Dendritic cell treated with granulocyte-macrophage colony-stimulating factor and Interleukin-4, amounts not matched to agents 40 ng/mL and 50 ng/mL, for 4 days (primary cell): ENCODE data around the gene MARK1.
"Not testable (repeated sequence)": the region's sequence is repeated elsewhere in the genome, so short reads cannot be mapped to it uniquely, and the experiment has no call there.

Experiments used
- H3K27ac Mint-ChIP-seq: one replicate; pipeline ENCODE4 v1.8.0; 2022; ENCODE audit warnings: mild to moderate bottlenecking, mixed read lengths
- H3K27me3 Mint-ChIP-seq: one replicate; pipeline ENCODE4 v1.8.0; 2022; ENCODE audit warnings: mild to moderate bottlenecking, mixed read lengths
- H3K36me3 Mint-ChIP-seq: one replicate; pipeline ENCODE4 v1.8.0; 2022; ENCODE audit warnings: low read depth, mixed read lengths
- H3K4me1 Mint-ChIP-seq: one replicate; pipeline ENCODE4 v1.8.0; 2022; ENCODE audit warnings: low read depth, mixed read lengths
- H3K4me3 Mint-ChIP-seq: one replicate; pipeline ENCODE4 v1.8.0; 2022; ENCODE audit warnings: mild to moderate bottlenecking, moderate library complexity, mixed read lengths
- H3K9me3 Mint-ChIP-seq: one replicate; pipeline ENCODE4 v1.8.0; 2022; ENCODE audit warnings: mixed read lengths
- intact Hi-C: fragments of 100-400 bp; cut with micrococcal nuclease; formaldehyde crosslinking; loops from one replicate; pipeline ENCODE4 v1.15.0; 2022

The MARK1 gene

GRCh38 chr1:220605651-220606050 lies 77.7 kb downstream of the MARK1 start:
- H3K4me1 Mint-ChIP-seq, intact Hi-C loops, H3K27ac Mint-ChIP-seq, H3K36me3 Mint-ChIP-seq, H3K27me3 Mint-ChIP-seq, H3K4me3 Mint-ChIP-seq, H3K9me3 Mint-ChIP-seq: not testable (repeated sequence)

GRCh38 chr1:220611100-220611499 lies 83.2 kb downstream of the MARK1 start:
- H3K4me1 Mint-ChIP-seq, H3K36me3 Mint-ChIP-seq, H3K27me3 Mint-ChIP-seq, H3K4me3 Mint-ChIP-seq, H3K9me3 Mint-ChIP-seq, H3K27ac Mint-ChIP-seq, intact Hi-C loops: not testable (repeated sequence)

- Mint-ChIP-seq H3K36me3 (no peaks in the 10 kb centered on the region), H3K4me1 (no peaks in the 10 kb centered on the region), H3K4me3 (no peak overlapping the region), H3K27ac (no peak overlapping the region), H3K27me3 (no peaks in the 10 kb centered on the region), H3K9me3 (no peaks in the 10 kb centered on the region)
- intact Hi-C loops, result no loop called here
Measured at GRCh38 chr1:220616836-220617235, 88.9 kb downstream of the MARK1 start.

- Mint-ChIP-seq H3K36me3 (no peaks in the 10 kb centered on the region), H3K27me3 (peaks cover 1% of the 10 kb centered on the region), H3K4me1 (no peaks in the 10 kb centered on the region), H3K9me3 (no peaks in the 10 kb centered on the region), H3K27ac (no peak overlapping the region), H3K4me3 (no peak overlapping the region)
- intact Hi-C loops, result no loop called here
Measured at GRCh38 chr1:220628431-220628830, 100.5 kb downstream of the MARK1 start.

- intact Hi-C loops, result no loop called here
- Mint-ChIP-seq H3K27ac (no peak overlapping the region), H3K4me1 (no peaks in the 10 kb centered on the region), H3K27me3 (peaks cover 1% of the 10 kb centered on the region), H3K9me3 (no peaks in the 10 kb centered on the region), H3K4me3 (no peak overlapping the region), H3K36me3 (no peaks in the 10 kb centered on the region)
Measured at GRCh38 chr1:220631238-220631815, 103.4 kb downstream of the MARK1 start.

DNA sequence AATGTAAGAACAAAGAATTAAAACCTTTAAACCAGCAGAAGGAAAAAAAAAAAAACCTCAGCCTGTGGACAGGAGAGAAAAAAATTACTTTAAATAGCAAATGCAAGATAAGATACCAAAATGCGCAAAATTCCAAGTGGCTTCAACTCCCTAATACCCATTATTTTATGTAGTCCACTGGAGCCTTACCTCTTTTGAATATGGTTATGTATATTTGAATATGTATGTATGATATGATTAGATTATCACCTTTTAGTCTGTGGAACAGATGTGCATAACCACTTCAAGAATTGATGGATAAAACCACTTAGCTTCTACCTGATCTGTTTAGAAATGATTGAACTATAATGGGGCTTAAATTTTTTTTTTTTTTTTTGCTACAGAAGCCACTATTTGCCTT lies 109.8 kb downstream of the MARK1 start:
- no peaks in the 10 kb centered on the region for H3K36me3 Mint-ChIP-seq
- H3K4me3 Mint-ChIP-seq, result no peak overlapping the region
- H3K27ac Mint-ChIP-seq, result no peak overlapping the region
- H3K4me1 Mint-ChIP-seq, result no peaks in the 10 kb centered on the region
- H3K9me3 Mint-ChIP-seq, result no peaks in the 10 kb centered on the region
- intact Hi-C loops, result no loop called here
- peaks cover 5% of the 10 kb centered on the region for H3K27me3 Mint-ChIP-seq

- no peak overlapping the region for H3K27ac Mint-ChIP-seq
- intact Hi-C loops, result no loop called here
- no peaks in the 10 kb centered on the region for H3K4me1 Mint-ChIP-seq
- H3K4me3 Mint-ChIP-seq, result no peak overlapping the region
- no peaks in the 10 kb centered on the region for H3K36me3 Mint-ChIP-seq
- H3K27me3 Mint-ChIP-seq, result no peaks in the 10 kb centered on the region
- H3K9me3 Mint-ChIP-seq, result peaks cover 8% of the 10 kb centered on the region
Measured at GRCh38 chr1:220642285-220642684, 114.3 kb downstream of the MARK1 start.

DNA sequence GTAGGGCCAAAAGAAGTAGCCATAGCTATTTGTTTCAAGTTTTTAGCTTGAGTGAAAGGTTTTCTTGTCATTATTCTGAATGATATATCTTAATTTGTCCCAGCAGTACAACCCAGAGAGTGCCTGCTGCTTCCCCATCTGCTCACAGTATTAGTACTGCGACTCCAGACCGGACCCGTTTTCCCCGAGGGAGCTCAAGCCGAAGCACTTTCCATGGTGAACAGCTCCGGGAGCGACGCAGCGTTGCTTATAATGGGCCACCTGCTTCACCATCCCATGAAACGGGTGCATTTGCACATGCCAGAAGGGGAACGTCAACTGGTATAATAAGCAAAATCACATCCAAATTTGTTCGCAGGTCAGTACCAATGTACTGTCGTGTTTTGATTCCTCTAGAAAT lies 125.1 kb downstream of the MARK1 start:
- no peak overlapping the region for H3K27ac Mint-ChIP-seq
- no peaks in the 10 kb centered on the region for H3K9me3 Mint-ChIP-seq
- peaks cover 8% of the 10 kb centered on the region for H3K4me1 Mint-ChIP-seq
- no peaks in the 10 kb centered on the region for H3K36me3 Mint-ChIP-seq
- intact Hi-C loops, result no loop called here
- H3K27me3 Mint-ChIP-seq, result peaks cover 9% of the 10 kb centered on the region
- H3K4me3 Mint-ChIP-seq, result no peak overlapping the region

DNA sequence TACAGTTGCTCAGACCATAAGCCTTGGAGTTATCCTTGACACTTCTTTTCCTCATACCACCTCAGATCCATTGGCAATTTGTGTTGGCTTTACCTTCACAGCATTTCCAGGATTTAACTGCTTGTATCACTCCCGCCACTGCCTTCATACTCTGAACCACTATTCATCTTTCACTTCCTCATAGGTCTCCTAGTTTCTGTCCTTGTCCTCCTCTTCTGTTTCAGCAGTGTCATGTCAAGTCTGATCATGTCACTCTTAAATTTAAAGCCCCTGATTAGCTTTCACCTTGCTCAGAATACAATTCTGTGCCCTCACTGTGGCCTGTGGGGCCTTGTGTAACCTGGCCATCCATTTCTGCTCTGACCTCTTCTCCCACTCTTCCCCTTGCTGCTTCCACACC lies 127.6 kb downstream of the MARK1 start:
- intact Hi-C loops, result no loop called here
- no peaks in the 10 kb centered on the region for H3K36me3 Mint-ChIP-seq

GRCh38 chr1:220655961-220656740 lies 128.2 kb downstream of the MARK1 start:
- Mint-ChIP-seq H3K4me3 (no peak overlapping the region), H3K36me3 (no peaks in the 10 kb centered on the region), H3K9me3 (no peaks in the 10 kb centered on the region), H3K27ac (no peak overlapping the region), H3K27me3 (peaks cover 8% of the 10 kb centered on the region), H3K4me1 (peaks cover 8% of the 10 kb centered on the region)
- intact Hi-C loops, result no loop called here

More for the DNA sequence above, 127.6 kb downstream of the MARK1 start:
- no peak overlapping the region for H3K4me3 Mint-ChIP-seq
- no peak overlapping the region for H3K27ac Mint-ChIP-seq
- H3K4me1 Mint-ChIP-seq, result peaks cover 8% of the 10 kb centered on the region
- no peaks in the 10 kb centered on the region for H3K9me3 Mint-ChIP-seq
- peaks cover 6% of the 10 kb centered on the region for H3K27me3 Mint-ChIP-seq

DNA sequence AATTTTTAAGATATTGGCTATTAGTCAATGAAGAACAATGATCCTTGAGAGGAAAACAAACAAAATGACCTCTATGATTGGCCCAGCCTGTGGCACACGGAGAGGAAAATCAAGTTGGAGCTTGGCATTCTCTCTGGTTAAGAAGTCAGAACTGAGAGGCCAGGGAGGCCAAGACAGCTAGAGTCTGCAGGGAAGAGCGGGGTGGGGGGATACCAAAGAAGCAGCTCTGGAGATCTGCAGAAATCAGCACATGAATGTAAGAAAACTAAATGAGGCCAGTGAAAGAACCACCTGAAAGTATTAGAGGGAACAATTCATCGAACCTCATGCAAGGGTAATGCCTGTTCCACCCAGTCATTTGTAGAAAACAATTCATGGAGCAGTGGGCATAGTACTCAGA lies 138.4 kb downstream of the MARK1 start:
- Mint-ChIP-seq H3K36me3 (no peaks in the 10 kb centered on the region), H3K4me3 (no peak overlapping the region), H3K4me1 (no peaks in the 10 kb centered on the region), H3K9me3 (peaks cover 21% of the 10 kb centered on the region), H3K27me3 (peaks cover 6% of the 10 kb centered on the region), H3K27ac (no peak overlapping the region)
- intact Hi-C loops, result no loop called here

DNA sequence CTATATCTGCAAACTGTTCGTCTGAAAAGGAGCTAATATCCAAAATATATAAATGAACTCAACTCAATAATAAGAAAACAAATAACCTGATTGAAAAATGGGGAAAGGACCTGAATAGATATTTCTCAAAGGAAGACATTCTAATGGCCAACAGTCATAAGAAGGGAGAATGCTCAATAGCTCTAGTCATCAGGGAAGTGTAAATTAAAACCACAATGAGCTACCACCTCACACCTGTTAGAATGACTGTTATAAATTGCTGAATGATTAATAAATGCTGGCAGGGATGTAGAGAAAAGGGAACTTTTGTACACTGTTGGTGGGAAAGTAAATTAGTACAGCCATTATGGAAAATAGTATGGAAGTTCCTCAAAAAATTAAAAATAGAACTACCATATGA lies 141.1 kb downstream of the MARK1 start:
- Mint-ChIP-seq H3K27me3 (peaks cover 4% of the 10 kb centered on the region), H3K4me3 (no peak overlapping the region), H3K9me3 (peaks cover 21% of the 10 kb centered on the region), H3K4me1 (no peaks in the 10 kb centered on the region), H3K27ac (no peak overlapping the region), H3K36me3 (no peaks in the 10 kb centered on the region)
- intact Hi-C loops, result no loop called here

DNA sequence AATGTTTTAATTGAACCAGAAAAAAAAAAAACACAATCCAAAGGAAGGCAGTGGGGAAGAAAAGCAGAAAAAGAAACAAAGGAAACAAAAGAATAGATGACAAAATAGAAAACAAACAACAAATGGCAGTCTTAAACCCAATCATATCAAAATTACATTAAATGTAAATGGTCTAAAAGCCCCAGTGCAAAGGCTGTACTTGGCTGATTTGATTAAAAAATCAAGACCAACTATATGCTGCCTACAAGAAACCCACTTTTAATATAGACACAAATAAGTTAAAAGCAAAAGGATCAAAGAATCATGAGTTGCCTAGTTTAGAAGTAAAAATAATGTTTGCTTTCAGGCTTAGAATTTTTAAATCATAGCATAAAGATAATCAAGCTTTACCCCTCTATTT lies 142.4 kb downstream of the MARK1 start:
- Mint-ChIP-seq H3K9me3 (peaks cover 21% of the 10 kb centered on the region), H3K4me3 (no peak overlapping the region), H3K4me1 (no peaks in the 10 kb centered on the region), H3K27ac (no peak overlapping the region), H3K36me3 (no peaks in the 10 kb centered on the region), H3K27me3 (peaks cover 7% of the 10 kb centered on the region)
- intact Hi-C loops, result no loop called here

DNA sequence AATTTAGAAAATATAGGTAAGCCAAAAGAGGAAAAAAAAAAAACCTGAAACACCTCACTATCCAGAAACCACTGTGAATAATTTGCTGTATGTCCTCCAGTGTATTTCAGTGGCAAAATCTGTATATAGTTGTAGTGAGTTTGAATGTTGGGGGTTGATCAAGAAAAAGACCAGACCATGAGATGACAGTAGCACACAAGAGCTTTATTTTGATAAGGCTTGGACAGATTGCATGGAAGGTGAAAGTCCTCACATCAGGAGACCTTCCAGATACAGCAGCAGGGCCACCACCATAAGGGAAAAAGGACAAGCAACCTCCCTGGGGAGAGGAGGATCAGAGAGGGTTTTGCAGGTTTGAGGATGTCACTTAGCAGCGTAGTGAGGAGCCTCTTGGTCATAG lies 146.0 kb downstream of the MARK1 start:
- H3K4me3 Mint-ChIP-seq, result no peak overlapping the region
- H3K4me1 Mint-ChIP-seq, result no peaks in the 10 kb centered on the region
- no peak overlapping the region for H3K27ac Mint-ChIP-seq
- intact Hi-C loops, result no loop called here
- H3K9me3 Mint-ChIP-seq, result peaks cover 9% of the 10 kb centered on the region
- H3K36me3 Mint-ChIP-seq, result no peaks in the 10 kb centered on the region
- H3K27me3 Mint-ChIP-seq, result peaks cover 9% of the 10 kb centered on the region

DNA sequence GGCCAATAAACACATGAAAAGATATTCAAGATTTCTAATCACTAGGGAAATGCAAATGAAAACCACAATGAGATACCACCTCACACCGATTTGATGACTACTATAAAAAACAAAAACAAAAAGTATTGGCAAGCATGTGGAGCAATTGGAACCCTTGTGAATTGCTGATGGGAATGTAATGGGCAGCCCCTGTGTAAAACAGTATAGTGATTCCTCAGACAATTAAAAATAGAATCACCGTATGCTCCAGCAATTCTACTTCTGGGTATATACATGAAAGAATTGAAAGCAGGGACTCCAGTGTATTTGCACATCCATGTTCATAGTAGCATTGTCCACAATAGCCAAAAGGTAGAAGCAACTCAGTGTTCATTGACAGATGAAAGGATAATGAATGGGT lies 149.3 kb downstream of the MARK1 start:
- H3K9me3 Mint-ChIP-seq, result no peaks in the 10 kb centered on the region
- no peaks in the 10 kb centered on the region for H3K4me1 Mint-ChIP-seq
- intact Hi-C loops, result no loop called here
- no peaks in the 10 kb centered on the region for H3K36me3 Mint-ChIP-seq
- peaks cover 7% of the 10 kb centered on the region for H3K27me3 Mint-ChIP-seq
- H3K27ac Mint-ChIP-seq, result no peak overlapping the region
- no peak overlapping the region for H3K4me3 Mint-ChIP-seq
